DOHH2 (cell line): ENCODE data around the gene KIF6.

Source experiments
- H3F3A ChIP-seq: fragments of 200-600 bp; sonication (generic), shearing (Covaris generic); 2 replicates; pipeline ENCODE4 v1.6.0; 2016; ENCODE audit warnings: antibody characterized with exemption, mild to moderate bottlenecking; ENCODE audit not compliant: control insufficient read depth, insufficient read depth
- H3K27ac ChIP-seq: fragments of 200-600 bp; sonication (generic); 2 replicates; pipeline ENCODE4 v1.5.1; 2014; ENCODE audit warnings: low read depth, mild to moderate bottlenecking, low read length, moderate library complexity
- H3K27me3 ChIP-seq: fragments of 200-600 bp; sonication (generic); 2 replicates; pipeline ENCODE4 v1.6.1; 2014; ENCODE audit warnings: mild to moderate bottlenecking, low read length, mixed read lengths; ENCODE audit not compliant: control insufficient read depth
- H3K36me3 ChIP-seq: fragments of 200-600 bp; sonication (generic); 2 replicates; pipeline ENCODE4 v1.6.1; 2014; ENCODE audit warnings: mild to moderate bottlenecking, low read length, moderate library complexity, mixed read lengths; ENCODE audit not compliant: control insufficient read depth
- H3K4me1 ChIP-seq: fragments of 200-600 bp; sonication (generic); 2 replicates; pipeline ENCODE4 v1.6.1; 2014; ENCODE audit warnings: mild to moderate bottlenecking, low read length, mixed read lengths; ENCODE audit not compliant: control insufficient read depth
- H3K4me2 ChIP-seq: fragments of 200-600 bp; sonication (generic); 2 replicates; pipeline ENCODE4 v1.6.0; 2014; ENCODE audit warnings: mild to moderate bottlenecking, low read length, moderate library complexity
- H3K4me3 ChIP-seq: fragments of 200-600 bp; sonication (generic); 2 replicates; pipeline ENCODE4 v1.5.1; 2014; ENCODE audit warnings: mild to moderate bottlenecking, low read length, mixed read lengths
- H3K79me2 ChIP-seq: fragments of 200-600 bp; sonication (generic); 2 replicates; pipeline ENCODE4 v1.6.1; 2014; ENCODE audit warnings: mild to moderate bottlenecking, low read length, mixed read lengths; ENCODE audit not compliant: control insufficient read depth
- H3K9me2 ChIP-seq: fragments of 200-600 bp; sonication (generic); replicated peaks from 2 replicates; pipeline ENCODE4 v1.6.1; 2014; ENCODE audit warnings: mild to moderate bottlenecking, low read length, mixed read lengths; ENCODE audit not compliant: control insufficient read depth
- H3K9me3 ChIP-seq: fragments of 200-600 bp; sonication (generic); 2 replicates; pipeline ENCODE4 v1.6.1; 2014; ENCODE audit warnings: antibody characterized with exemption, low read length, mixed read lengths; ENCODE audit not compliant: control insufficient read depth, insufficient read depth
- H4K20me1 ChIP-seq: fragments of 200-600 bp; sonication (generic); 2 replicates; pipeline ENCODE4 v1.6.0; 2014; ENCODE audit warnings: low read depth, mild to moderate bottlenecking, antibody characterized with exemption, low read length, moderate library complexity; ENCODE audit not compliant: control insufficient read depth, insufficient read depth
- EZH2phosphoT487 ChIP-seq: fragments of 200-600 bp; sonication (generic); IDR thresholded peaks from 2 replicates; pipeline ENCODE4 v1.6.1; 2017; ENCODE audit warnings: borderline replicate concordance, mild to moderate bottlenecking, antibody characterized with exemption, low read length, moderate library complexity, mixed read lengths
- TF ChIP-seq, protein P1 (sequence below): fragments of 200-600 bp; sonication (generic); IDR thresholded peaks from one replicate; pipeline ENCODE4 v1.5.1; 2014; ENCODE audit warnings: antibody characterized with exemption, mild to moderate bottlenecking, low read depth, low read length; ENCODE audit not compliant: poor library complexity, severe bottlenecking

Gene KIF6

DNA sequence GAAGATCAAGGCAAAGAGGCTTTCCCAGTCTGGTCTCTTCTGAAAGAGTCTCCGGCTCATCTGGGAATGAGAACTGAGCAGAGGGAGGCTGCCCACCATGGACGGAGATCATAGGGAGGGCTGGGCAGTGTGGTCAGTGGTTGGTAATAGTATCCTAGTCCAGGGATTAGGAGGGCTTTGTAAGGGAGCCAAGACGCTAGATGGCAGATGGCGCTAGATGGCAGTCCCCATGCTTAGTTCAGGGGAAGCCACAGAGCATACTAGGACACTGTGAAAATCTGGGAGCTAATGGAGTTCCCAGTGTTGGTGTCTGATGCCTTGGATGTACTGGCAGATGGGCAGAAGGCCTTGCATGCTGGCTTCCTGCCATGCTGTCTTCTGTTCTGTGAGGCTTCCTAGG is 45.2 kb upstream of the KIF6 start:
- H3K9me3 ChIP-seq: no peaks in the 10 kb centered on the region
- no peaks in the 10 kb centered on the region for H3K9me2 ChIP-seq
- no peaks in the 10 kb centered on the region for H3F3A ChIP-seq
- no peak overlapping the region for H3K4me2 ChIP-seq
- no peak overlapping the region for H3K27ac ChIP-seq
- TF ChIP-seq EZH2phosphoT487: no peak
- TF ChIP-seq, protein P1, sequence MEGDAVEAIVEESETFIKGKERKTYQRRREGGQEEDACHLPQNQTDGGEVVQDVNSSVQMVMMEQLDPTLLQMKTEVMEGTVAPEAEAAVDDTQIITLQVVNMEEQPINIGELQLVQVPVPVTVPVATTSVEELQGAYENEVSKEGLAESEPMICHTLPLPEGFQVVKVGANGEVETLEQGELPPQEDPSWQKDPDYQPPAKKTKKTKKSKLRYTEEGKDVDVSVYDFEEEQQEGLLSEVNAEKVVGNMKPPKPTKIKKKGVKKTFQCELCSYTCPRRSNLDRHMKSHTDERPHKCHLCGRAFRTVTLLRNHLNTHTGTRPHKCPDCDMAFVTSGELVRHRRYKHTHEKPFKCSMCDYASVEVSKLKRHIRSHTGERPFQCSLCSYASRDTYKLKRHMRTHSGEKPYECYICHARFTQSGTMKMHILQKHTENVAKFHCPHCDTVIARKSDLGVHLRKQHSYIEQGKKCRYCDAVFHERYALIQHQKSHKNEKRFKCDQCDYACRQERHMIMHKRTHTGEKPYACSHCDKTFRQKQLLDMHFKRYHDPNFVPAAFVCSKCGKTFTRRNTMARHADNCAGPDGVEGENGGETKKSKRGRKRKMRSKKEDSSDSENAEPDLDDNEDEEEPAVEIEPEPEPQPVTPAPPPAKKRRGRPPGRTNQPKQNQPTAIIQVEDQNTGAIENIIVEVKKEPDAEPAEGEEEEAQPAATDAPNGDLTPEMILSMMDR: no peak
- no peaks in the 10 kb centered on the region for H3K79me2 ChIP-seq
- no peaks in the 10 kb centered on the region for H3K4me1 ChIP-seq
- H3K27me3 ChIP-seq: no peaks in the 10 kb centered on the region
- no peaks in the 10 kb centered on the region for H3K36me3 ChIP-seq
- no peak overlapping the region for H3K4me3 ChIP-seq
- H4K20me1 ChIP-seq: no peaks in the 10 kb centered on the region

DNA sequence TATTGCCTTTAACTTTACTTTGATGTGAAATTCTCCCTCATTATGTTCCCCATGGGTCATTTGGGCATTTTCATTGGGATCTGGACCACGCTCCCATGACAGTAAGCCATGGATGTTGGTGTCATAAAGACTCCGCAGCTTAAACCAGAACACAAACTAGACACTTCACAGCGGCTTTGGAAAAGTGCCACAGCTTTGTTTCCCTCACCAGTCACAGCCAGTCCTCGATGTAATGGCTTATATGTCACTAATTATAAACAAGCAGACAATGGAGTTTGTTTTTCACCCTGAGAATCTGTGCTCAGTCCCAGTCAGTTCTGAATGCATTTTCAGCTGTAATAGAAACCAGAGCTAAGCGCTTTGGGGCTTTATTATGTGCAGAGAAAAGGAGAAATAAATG is 43.8 kb upstream of the KIF6 start:
- Histone ChIP-seq H3K27ac (no peak overlapping the region), H3K4me3 (no peak overlapping the region), H3K79me2 (no peaks in the 10 kb centered on the region), H3K4me2 (no peak overlapping the region), H3K4me1 (no peaks in the 10 kb centered on the region), H3K36me3 (no peaks in the 10 kb centered on the region), H3K27me3 (no peaks in the 10 kb centered on the region), H3F3A (no peaks in the 10 kb centered on the region), H4K20me1 (no peaks in the 10 kb centered on the region), H3K9me3 (no peaks in the 10 kb centered on the region), H3K9me2 (no peaks in the 10 kb centered on the region)
- no peak for TF ChIP-seq EZH2phosphoT487
- TF ChIP-seq, protein P1: no peak

DNA sequence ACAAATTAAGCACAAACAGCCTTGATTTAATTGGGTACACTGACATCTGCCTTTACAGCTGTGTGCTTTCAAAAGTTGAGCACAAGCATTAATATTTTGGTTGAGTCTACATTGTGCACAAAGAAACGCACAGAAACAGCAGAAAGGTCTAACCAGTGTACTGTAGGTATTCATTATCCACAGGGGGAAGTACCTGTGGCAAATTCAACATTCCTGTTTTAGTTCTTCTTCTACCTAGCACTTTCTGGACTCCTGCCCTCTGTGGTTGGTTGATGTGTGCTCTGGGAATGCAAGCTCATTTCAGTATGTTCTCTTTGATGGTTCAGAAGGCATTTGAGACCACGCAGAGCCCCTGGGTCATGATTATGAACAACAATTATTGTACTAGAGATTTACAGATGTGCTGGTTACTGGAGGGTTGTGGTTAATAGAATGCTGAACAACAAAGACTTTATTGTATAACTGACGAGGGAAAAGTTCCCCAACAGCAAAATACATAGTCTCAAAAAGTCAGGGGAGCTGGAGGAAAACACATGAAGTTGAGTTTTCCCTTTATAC is 40.4 kb upstream of the KIF6 start:
- Histone ChIP-seq H3K4me3 (no peak overlapping the region), H3K9me3 (no peaks in the 10 kb centered on the region), H3K79me2 (no peaks in the 10 kb centered on the region), H4K20me1 (no peaks in the 10 kb centered on the region), H3K36me3 (no peaks in the 10 kb centered on the region), H3K27me3 (no peaks in the 10 kb centered on the region), H3K9me2 (no peaks in the 10 kb centered on the region), H3K4me2 (no peak overlapping the region), H3K4me1 (no peaks in the 10 kb centered on the region), H3K27ac (no peak overlapping the region), H3F3A (no peaks in the 10 kb centered on the region)
- no peak for TF ChIP-seq EZH2phosphoT487
- TF ChIP-seq, protein P1: no peak
